Heart right ventricle (tissue), 16 donors: ENCODE data around the gene RET. TPM values are rescaled to one million over a fixed set of nuclear protein-coding genes. Genes with fewer than 3 reads are reported as not detected.

Experiments used
- ATAC-seq, 8 donors: fragments of 200-7000 bp; cut with Tn5 transposase; one replicate each; pipeline ENCODE4 v1.9.1; 2020; ENCODE audit warnings: mild to moderate bottlenecking in 8 of 8, moderate library complexity in 8 of 8, moderate number of reproducible peaks in 1 of 8
- DNase-seq, 2 donors: peaks; one replicate each; pipeline ENCODE4 v3.0.0-alpha.2; 2020
- H3K27ac ChIP-seq, 10 donors: fragments of 200-600 bp; sonication (generic) in 2 of 10; one replicate each; pipeline versions ENCODE4 v1.5.0 to v1.8.0; 2020 to 2022; ENCODE audit warnings: mild to moderate bottlenecking in 3 of 10
- H3K27me3 ChIP-seq, 7 donors: fragments of 200-600 bp; one replicate each; pipeline ENCODE4 v1.8.0; 2021 to 2022; ENCODE audit warnings: mild to moderate bottlenecking in 2 of 7
- H3K36me3 ChIP-seq, 9 donors: fragments of 200-600 bp; sonication (generic) in 1 of 9; one replicate each; pipeline versions ENCODE4 v1.5.0 to v1.8.0; 2020 to 2022; ENCODE audit warnings: mild to moderate bottlenecking in 2 of 9
- H3K4me1 ChIP-seq, 9 donors: fragments of 200-600 bp; sonication (generic) in 1 of 9; one replicate each; pipeline versions ENCODE4 v1.5.0 to v1.8.0; 2020 to 2022; ENCODE audit warnings: mild to moderate bottlenecking in 4 of 9
- H3K4me3 ChIP-seq, 10 donors: fragments of 200-600 bp; sonication (generic) in 2 of 10; one replicate each; pipeline versions ENCODE4 v1.5.0 to v1.8.0; 2020 to 2022; ENCODE audit warnings: mild to moderate bottlenecking in 7 of 10, moderate library complexity in 2 of 10
- H3K9me3 ChIP-seq, 11 donors: fragments of 200-600 bp in 10 of 11; sonication (generic) in 2 of 11; one replicate each; pipeline versions ENCODE4 v1.5.0 to v1.8.0; 2013 to 2022; ENCODE audit warnings: mild to moderate bottlenecking in 2 of 11, control low read depth in 1 of 11, moderate library complexity in 1 of 11
- WGBS, 2 donors: extraction: QIAGEN DNeasy Blood & Tissue Kit; methylation state at CpG; one replicate each; pipeline ENCODE4 v1.1.7; 2013; ENCODE audit warnings: inconsistent platforms in 1 of 2; 5-methylcytosine and 5-hydroxymethylcytosine counted together
- intact Hi-C, 10 donors: fragments of 100-400 bp; cut with DNase I; formaldehyde crosslinking; loops; one replicate each; pipeline versions ENCODE4 v1.11.1 to v1.14.2; 2022
- polyA plus RNA-seq, 2 donors: library from polyadenylated mRNA; stranded (reverse); fragments of 200-250 nt; gene quantifications; one replicate each; pipeline ENCODE4 v1.2.3, GENCODE V29; 2013
- total RNA-seq, 10 donors: library from RNA; stranded (reverse); fragmentation: NEBNext Ultra II Directional in 3 of 10; extraction: Animal tissue kit (Norgen Biotek cat#: 25700) in 3 of 10; gene quantifications; one replicate each; pipeline versions ENCODE4 v1.2.1 to v1.2.4, GENCODE V29; 2021 to 2023
- TF ChIP-seq, protein P1 (sequence below), 9 donors: fragments of 200-600 bp; sonication (generic) in 2 of 9; IDR thresholded peaks; one replicate each; pipeline versions ENCODE4 v1.5.0 to v1.8.0; 2021 to 2022; ENCODE audit warnings: antibody characterized with exemption in 9 of 9, mild to moderate bottlenecking in 5 of 9, moderate library complexity in 1 of 9
- donor health status: Arrhythmogenic right ventricular cardiomyopathy.
- donor health status: ischemic (EF 13 %, LVEDD 7.1; RV severe dilation, severe dysfunction).
- donor health status: healthy with polysubstance abuse.
- donor health status: DM: no; HTN: yes; CAD: no.
- donor health status: DM: no; HTN: no; CAD: no.
- donor health status: ischemic (EF 25% LVEDD 6.9; RV normal size, moderate dysfunction).
- donor health status: ischemic (EF 25% LVEDD 5.7; RV mildly dilated, moderate dysfunction).
- donor health status: healthy.
- donor health status: DM: yes; HTN: yes; CAD: no.
- donor health status: Ischemic cardiomyopathy.
- donor health status: ischemic (EF 35%, LVEDD 5.7; RV mildly dilated, moderate dysfunction).
- donor health status: nonischemic (EF 11% LVEDD 7.7; RV severe dilation, severe dysfunction).
- donor health status: DM: yes; HTN: yes; CAD: no.
- donor health status: PGD.
- donor health status: ischemic (EF 29% LVEDD 5.4; RV normal size, mild dysfunction).
- donor health status: nonischemic (EF 23%, LVEDD 6.1; RV moderate dilation, normal function).

The RET gene
- total and polyA plus RNA-seq, 12 donors = 0.38 to 2.6 (median 1.2) TPM

GRCh38 chr10:43126759-43127424 lies 50.0 kb downstream of the RET start:
- DNase-seq (no peak), ATAC-seq (no peak)
- TF ChIP-seq, protein P1, sequence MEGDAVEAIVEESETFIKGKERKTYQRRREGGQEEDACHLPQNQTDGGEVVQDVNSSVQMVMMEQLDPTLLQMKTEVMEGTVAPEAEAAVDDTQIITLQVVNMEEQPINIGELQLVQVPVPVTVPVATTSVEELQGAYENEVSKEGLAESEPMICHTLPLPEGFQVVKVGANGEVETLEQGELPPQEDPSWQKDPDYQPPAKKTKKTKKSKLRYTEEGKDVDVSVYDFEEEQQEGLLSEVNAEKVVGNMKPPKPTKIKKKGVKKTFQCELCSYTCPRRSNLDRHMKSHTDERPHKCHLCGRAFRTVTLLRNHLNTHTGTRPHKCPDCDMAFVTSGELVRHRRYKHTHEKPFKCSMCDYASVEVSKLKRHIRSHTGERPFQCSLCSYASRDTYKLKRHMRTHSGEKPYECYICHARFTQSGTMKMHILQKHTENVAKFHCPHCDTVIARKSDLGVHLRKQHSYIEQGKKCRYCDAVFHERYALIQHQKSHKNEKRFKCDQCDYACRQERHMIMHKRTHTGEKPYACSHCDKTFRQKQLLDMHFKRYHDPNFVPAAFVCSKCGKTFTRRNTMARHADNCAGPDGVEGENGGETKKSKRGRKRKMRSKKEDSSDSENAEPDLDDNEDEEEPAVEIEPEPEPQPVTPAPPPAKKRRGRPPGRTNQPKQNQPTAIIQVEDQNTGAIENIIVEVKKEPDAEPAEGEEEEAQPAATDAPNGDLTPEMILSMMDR (IDR thresholded peaks at IDR 0.05) = no peak
- intact Hi-C loops = no loop called here
- WGBS, 2 donors = 81 to 83% methylated on average over 7 of the region's 7 CpGs
- no peak overlapping the region for H3K4me3 ChIP-seq
- no peaks in the 10 kb centered on the region for H3K27me3 ChIP-seq
- H3K27ac ChIP-seq = peak overlapping the region in 1 of 10 donors; percentile 51
- H3K4me1 ChIP-seq = peaks cover 0 to 34% (median 0%) of the 10 kb centered on the region in 9 donors
- no peaks in the 10 kb centered on the region for H3K36me3 ChIP-seq
- no peaks in the 10 kb centered on the region for H3K9me3 ChIP-seq

DNA sequence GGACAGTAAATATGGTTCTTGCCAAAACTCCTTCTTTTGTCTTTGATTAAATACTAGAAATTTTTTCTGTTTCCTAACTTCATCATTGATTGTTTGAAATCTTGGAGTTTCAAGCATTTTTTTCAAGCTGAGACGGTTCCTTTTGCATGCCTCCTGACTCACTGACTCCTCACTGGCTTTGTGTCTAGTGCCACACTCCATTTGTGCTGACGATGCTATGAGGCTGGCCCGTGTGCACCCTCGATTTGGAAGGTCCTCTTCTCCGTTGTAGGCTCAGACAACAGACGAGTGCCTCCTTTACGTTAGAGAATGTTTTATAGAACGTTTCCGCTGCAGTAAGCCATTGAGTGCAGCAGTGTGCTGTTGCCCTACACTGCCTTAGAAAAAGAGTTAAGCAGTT lies 50.6 kb downstream of the RET start:
- intact Hi-C loops = no loop called here
- TF ChIP-seq, protein P1 (IDR thresholded peaks at IDR 0.05) = no peak
- Histone ChIP-seq H3K27ac (peak overlapping the region in 1 of 10 donors; percentile 51), H3K36me3 (no peaks in the 10 kb centered on the region), H3K27me3 (no peaks in the 10 kb centered on the region), H3K9me3 (no peaks in the 10 kb centered on the region), H3K4me1 (peaks cover 0 to 28% (median 0%) of the 10 kb centered on the region in 9 donors), H3K4me3 (no peak overlapping the region)
- no peak for ATAC-seq
- no peak for DNase-seq
- WGBS, 2 donors = 86 to 87% methylated on average over 9 of the region's 9 CpGs

- no peak for ATAC-seq
Observed at GRCh38 chr10:43128331-43128730, 51.5 kb downstream of the RET start.

GRCh38 chr10:43128958-43129706 lies 52.3 kb downstream of the RET start:
- no peak for DNase-seq

More at GRCh38 chr10:43128331-43128730, 51.5 kb downstream of the RET start:
- DNase-seq = no peak
- WGBS, 2 donors = 79 to 84% methylated on average over 8 of the region's 8 CpGs
- Histone ChIP-seq H3K36me3 (no peaks in the 10 kb centered on the region), H3K27me3 (no peaks in the 10 kb centered on the region), H3K4me1 (peaks cover 0 to 34% (median 0%) of the 10 kb centered on the region in 9 donors), H3K4me3 (no peak overlapping the region), H3K27ac (peak overlapping the region in 2 of 10 donors; percentile 7 to 86), H3K9me3 (no peaks in the 10 kb centered on the region)
- intact Hi-C loops = no loop called here
- TF ChIP-seq, protein P1 (IDR thresholded peaks at IDR 0.05) = no peak

More at GRCh38 chr10:43128958-43129706, 52.3 kb downstream of the RET start:
- TF ChIP-seq, protein P1 (IDR thresholded peaks at IDR 0.05) = no peak
- WGBS, 2 donors = 77% methylated on average over 6 of the region's 6 CpGs
- intact Hi-C loops = no loop called here
- no peaks in the 10 kb centered on the region for H3K36me3 ChIP-seq
- H3K4me3 ChIP-seq = no peak overlapping the region
- no peaks in the 10 kb centered on the region for H3K9me3 ChIP-seq
- H3K27me3 ChIP-seq = no peaks in the 10 kb centered on the region
- ATAC-seq = peak in 4 of 8 donors; percentile 55 to 69 (median 58)
- H3K27ac ChIP-seq = peak overlapping the region in 3 of 10 donors; percentile 7 to 86 (median 44)
- H3K4me1 ChIP-seq = peaks cover 0 to 41% (median 0%) of the 10 kb centered on the region in 9 donors
